ENCODE data around the gene SLC35F3. TPM values are rescaled to one million over a fixed set of nuclear protein-coding genes. Genes with fewer than 3 reads are reported as not detected.

Gene SLC35F3
- total and polyA plus RNA-seq, 3 experiments from 2014 or later, result 0.21 to 7.8 (median 6.9) TPM

DNA sequence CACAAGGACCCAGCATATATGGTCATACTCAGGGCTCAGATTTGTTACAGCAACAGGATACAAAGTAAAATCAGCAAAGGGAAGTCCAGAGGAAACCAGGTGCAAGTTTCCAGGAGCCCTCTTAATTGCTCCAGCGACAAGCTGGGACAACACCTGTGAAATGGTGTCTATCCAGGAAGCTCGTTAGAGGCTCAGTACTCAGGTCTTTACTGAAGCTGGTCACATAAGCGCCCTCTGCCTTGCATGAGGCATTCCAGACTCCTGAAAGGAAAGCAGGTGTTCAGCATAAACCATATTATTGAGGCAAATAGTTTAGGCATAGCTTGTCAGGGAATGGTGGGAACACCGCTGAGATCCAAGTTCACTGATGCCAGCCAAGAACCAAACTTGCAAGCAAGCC, 231.0 kb downstream of the SLC35F3 start:
- ChIA-PET POLR2A (no interaction called here), CTCF (no interaction called here)
- Histone ChIP-seq H3K27ac (ENCODE audit: low read depth, low read length) (no peak overlapping the region), H3K36me3 (ENCODE audit: insufficient read depth, low read length) (no peaks in the 10 kb centered on the region), H3K4me3 (ENCODE audit: low read length) (no peak overlapping the region), H3K27me3 (ENCODE audit: insufficient read depth, low read length, poor library complexity, severe bottlenecking) (no peaks in the 10 kb centered on the region), H3K9me3 (ENCODE audit: low read length) (no peaks in the 10 kb centered on the region), H3K4me1 (ENCODE audit: insufficient read depth, low read length) (no peaks in the 10 kb centered on the region)
- Mint-ChIP-seq H3K36me3 (no peaks in the 10 kb centered on the region), H3K4me1 (no peaks in the 10 kb centered on the region), H3K9me3 (no peaks in the 10 kb centered on the region), H3K27me3 (peaks cover 2 to 10% of the 10 kb centered on the region in 2 donors), H3K27ac (no peak overlapping the region), H3K4me3 (no peak overlapping the region)
- no peak for DNase-seq

GRCh38 chr1:234136073-234136472, 231.6 kb downstream of the SLC35F3 start:
- H3K27ac Mint-ChIP-seq, result peak overlapping the region in 1 of 8 donors; percentile 65
- peaks cover 2 to 10% of the 10 kb centered on the region in 2 donors for H3K27me3 Mint-ChIP-seq
- Histone ChIP-seq H3K27me3 (ENCODE audit: insufficient read depth, low read length, poor library complexity, severe bottlenecking) (no peaks in the 10 kb centered on the region), H3K36me3 (ENCODE audit: insufficient read depth, low read length) (no peaks in the 10 kb centered on the region), H3K9me3 (ENCODE audit: low read length) (no peaks in the 10 kb centered on the region), H3K4me1 (ENCODE audit: insufficient read depth, low read length) (no peaks in the 10 kb centered on the region), H3K4me3 (ENCODE audit: low read length) (no peak overlapping the region), H3K27ac (ENCODE audit: low read depth, low read length) (no peak overlapping the region)
- ChIA-PET CTCF (no interaction called here), POLR2A (no interaction called here)
- no peaks in the 10 kb centered on the region for H3K36me3 Mint-ChIP-seq
- DNase-seq, result no peak
- H3K4me1 Mint-ChIP-seq, result no peaks in the 10 kb centered on the region
- H3K4me3 Mint-ChIP-seq, result no peak overlapping the region
- H3K9me3 Mint-ChIP-seq, result no peaks in the 10 kb centered on the region

DNA sequence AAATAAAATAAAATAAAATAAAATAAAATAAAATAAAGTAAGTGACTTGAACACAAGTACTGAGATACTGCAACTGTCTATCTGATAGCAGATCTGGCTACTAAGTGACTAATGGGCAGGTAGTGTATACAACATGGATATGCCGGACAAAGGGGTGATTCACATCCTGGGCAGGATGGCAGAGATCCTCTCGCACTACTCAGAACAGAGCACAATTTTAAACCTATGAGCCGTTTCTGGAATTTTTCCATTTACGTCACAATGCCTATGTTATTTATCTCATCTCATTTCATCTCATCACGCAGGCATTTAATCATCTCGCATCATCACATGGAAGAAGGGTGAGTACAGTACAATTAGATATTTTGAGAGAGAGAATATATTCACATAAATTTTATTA, 235.5 kb downstream of the SLC35F3 start:
- DNase-seq, result no peak
- Mint-ChIP-seq H3K4me3 (no peak overlapping the region), H3K27me3 (peaks cover 3 to 16% of the 10 kb centered on the region in 2 donors), H3K9me3 (no peaks in the 10 kb centered on the region), H3K36me3 (no peaks in the 10 kb centered on the region), H3K4me1 (no peaks in the 10 kb centered on the region), H3K27ac (no peak overlapping the region)
- Histone ChIP-seq H3K4me1 (ENCODE audit: insufficient read depth, low read length) (no peaks in the 10 kb centered on the region), H3K9me3 (ENCODE audit: low read length) (no peaks in the 10 kb centered on the region), H3K36me3 (ENCODE audit: insufficient read depth, low read length) (no peaks in the 10 kb centered on the region), H3K27me3 (ENCODE audit: insufficient read depth, low read length, poor library complexity, severe bottlenecking) (no peaks in the 10 kb centered on the region), H3K27ac (ENCODE audit: low read depth, low read length) (no peak overlapping the region), H3K4me3 (ENCODE audit: low read length) (no peak overlapping the region)
- CTCF ChIA-PET, result no interaction called here
- POLR2A ChIA-PET, result no interaction called here

- Mint-ChIP-seq H3K27me3 (peaks cover 3 to 20% of the 10 kb centered on the region in 2 donors), H3K27ac (no peak overlapping the region), H3K4me3 (no peak overlapping the region), H3K4me1 (no peaks in the 10 kb centered on the region), H3K9me3 (no peaks in the 10 kb centered on the region), H3K36me3 (no peaks in the 10 kb centered on the region)
- H3K9me3 ChIP-seq (ENCODE audit: low read length), result no peaks in the 10 kb centered on the region
- no peaks in the 10 kb centered on the region for H3K4me1 ChIP-seq (ENCODE audit: insufficient read depth, low read length)
- no peak for DNase-seq
- H3K4me3 ChIP-seq (ENCODE audit: low read length), result no peak overlapping the region
- ChIA-PET POLR2A (no interaction called here), CTCF (no interaction called here)
- H3K27me3 ChIP-seq (ENCODE audit: insufficient read depth, low read length, poor library complexity, severe bottlenecking), result no peaks in the 10 kb centered on the region
- no peak overlapping the region for H3K27ac ChIP-seq (ENCODE audit: low read depth, low read length)
- H3K36me3 ChIP-seq (ENCODE audit: insufficient read depth, low read length), result no peaks in the 10 kb centered on the region
These were observed 235.9 kb downstream of the SLC35F3 start for GRCh38 chr1:234140388-234140787.

DNA sequence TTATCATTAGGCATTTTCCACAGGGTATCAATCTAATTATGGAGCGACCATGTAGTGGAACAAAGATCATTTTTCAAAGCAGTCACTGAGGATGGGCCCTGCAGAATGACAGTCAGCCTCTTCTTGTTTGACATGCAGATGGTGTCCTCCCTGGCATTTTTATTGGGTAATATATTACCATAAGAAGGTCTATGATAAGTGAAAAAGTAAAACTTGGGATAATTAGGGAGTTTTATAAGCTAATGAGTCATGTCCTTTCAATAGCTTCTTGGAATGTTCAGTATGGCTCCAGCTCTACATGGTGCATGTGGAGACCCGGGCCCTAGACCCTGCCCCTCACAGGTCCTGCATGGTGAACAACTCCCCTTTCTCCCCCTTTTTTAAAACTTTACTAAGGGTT, 236.5 kb downstream of the SLC35F3 start:
- ChIA-PET POLR2A (no interaction called here), CTCF (no interaction called here)
- H3K36me3 ChIP-seq (ENCODE audit: insufficient read depth, low read length), result no peaks in the 10 kb centered on the region
- DNase-seq, result no peak
- H3K27me3 ChIP-seq (ENCODE audit: insufficient read depth, low read length, poor library complexity, severe bottlenecking), result no peaks in the 10 kb centered on the region
- Mint-ChIP-seq H3K9me3 (no peaks in the 10 kb centered on the region), H3K4me1 (no peaks in the 10 kb centered on the region), H3K27ac (no peak overlapping the region), H3K4me3 (no peak overlapping the region), H3K36me3 (no peaks in the 10 kb centered on the region), H3K27me3 (peaks cover 3 to 24% of the 10 kb centered on the region in 2 donors)
- H3K4me3 ChIP-seq (ENCODE audit: low read length), result no peak overlapping the region
- H3K4me1 ChIP-seq (ENCODE audit: insufficient read depth, low read length), result no peaks in the 10 kb centered on the region
- H3K9me3 ChIP-seq (ENCODE audit: low read length), result no peaks in the 10 kb centered on the region
- no peak overlapping the region for H3K27ac ChIP-seq (ENCODE audit: low read depth, low read length)

DNA sequence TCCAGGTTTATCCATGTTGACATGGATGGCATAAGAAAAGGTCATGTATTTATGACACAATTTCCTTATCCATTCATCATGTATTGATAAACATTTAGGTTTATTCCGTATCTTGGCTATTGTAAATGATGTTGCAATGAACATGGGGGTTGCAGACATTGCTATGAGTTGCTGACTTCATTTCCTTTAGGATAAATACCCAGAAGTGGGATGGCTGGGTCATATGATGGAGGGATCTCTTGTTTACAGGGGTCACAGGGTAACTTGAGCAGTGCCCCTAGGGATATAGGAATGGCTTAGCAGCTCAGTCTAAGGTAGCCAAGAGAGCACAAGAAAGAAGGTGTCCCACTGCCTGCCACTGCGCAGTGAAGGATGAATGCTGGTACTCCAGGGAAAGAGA, 239.2 kb downstream of the SLC35F3 start:
- no peaks in the 10 kb centered on the region for H3K36me3 ChIP-seq (ENCODE audit: insufficient read depth, low read length)
- CTCF ChIA-PET, result no interaction called here
- H3K4me1 ChIP-seq (ENCODE audit: insufficient read depth, low read length), result no peaks in the 10 kb centered on the region
- no peaks in the 10 kb centered on the region for H3K27me3 ChIP-seq (ENCODE audit: insufficient read depth, low read length, poor library complexity, severe bottlenecking)
- no peak overlapping the region for H3K4me3 ChIP-seq (ENCODE audit: low read length)
- H3K9me3 ChIP-seq (ENCODE audit: low read length), result no peaks in the 10 kb centered on the region
- no peak for DNase-seq
- Mint-ChIP-seq H3K4me3 (no peak overlapping the region), H3K36me3 (peaks cover 0 to 3% (median 2%) of the 10 kb centered on the region in 3 donors), H3K9me3 (peaks cover 0 to 6% (median 3%) of the 10 kb centered on the region in 5 donors), H3K4me1 (peaks cover 0 to 4% (median 0%) of the 10 kb centered on the region in 3 donors), H3K27ac (peak overlapping the region in 1 of 8 donors; percentile 58), H3K27me3 (peaks cover 7 to 33% of the 10 kb centered on the region in 2 donors)
- POLR2A ChIA-PET, result no interaction called here
- H3K27ac ChIP-seq (ENCODE audit: low read depth, low read length), result no peak overlapping the region

DNA sequence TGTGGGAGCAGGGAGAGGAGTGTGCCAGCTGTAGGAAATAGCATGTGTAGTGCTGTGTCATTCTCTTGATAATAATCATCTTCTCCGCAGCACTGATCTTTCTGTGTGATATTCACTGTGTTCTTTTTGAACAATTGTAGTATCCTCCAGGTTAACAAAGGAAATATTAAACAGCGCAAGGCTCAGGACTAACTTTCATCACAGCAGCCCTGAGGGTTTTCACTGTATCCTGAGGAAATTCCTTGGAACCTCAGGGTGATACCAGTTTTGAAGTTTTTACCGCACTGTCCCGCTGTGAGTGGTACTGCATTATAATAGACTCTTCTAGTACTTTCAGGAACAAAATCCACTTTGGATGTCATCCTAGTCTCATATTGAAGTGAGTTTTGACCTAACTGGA, 240.4 kb downstream of the SLC35F3 start:
- no peaks in the 10 kb centered on the region for H3K9me3 ChIP-seq (ENCODE audit: low read length)
- peaks cover 9 to 42% of the 10 kb centered on the region in 2 donors for H3K27me3 Mint-ChIP-seq
- no peaks in the 10 kb centered on the region for H3K4me1 ChIP-seq (ENCODE audit: insufficient read depth, low read length)
- H3K36me3 Mint-ChIP-seq, result peaks cover 0 to 5% (median 2%) of the 10 kb centered on the region in 3 donors
- peaks cover 0 to 5% (median 0%) of the 10 kb centered on the region in 3 donors for H3K4me1 Mint-ChIP-seq
- H3K9me3 Mint-ChIP-seq, result peaks cover 0 to 8% (median 3%) of the 10 kb centered on the region in 5 donors
- H3K4me3 Mint-ChIP-seq, result no peak overlapping the region
- CTCF ChIA-PET, result no interaction called here
- no peak overlapping the region for H3K27ac ChIP-seq (ENCODE audit: low read depth, low read length)
- POLR2A ChIA-PET, result no interaction called here
- H3K27me3 ChIP-seq (ENCODE audit: insufficient read depth, low read length, poor library complexity, severe bottlenecking), result no peaks in the 10 kb centered on the region
- H3K27ac Mint-ChIP-seq, result no peak overlapping the region
- H3K36me3 ChIP-seq (ENCODE audit: insufficient read depth, low read length), result no peaks in the 10 kb centered on the region
- no peak for DNase-seq
- H3K4me3 ChIP-seq (ENCODE audit: low read length), result no peak overlapping the region

DNA sequence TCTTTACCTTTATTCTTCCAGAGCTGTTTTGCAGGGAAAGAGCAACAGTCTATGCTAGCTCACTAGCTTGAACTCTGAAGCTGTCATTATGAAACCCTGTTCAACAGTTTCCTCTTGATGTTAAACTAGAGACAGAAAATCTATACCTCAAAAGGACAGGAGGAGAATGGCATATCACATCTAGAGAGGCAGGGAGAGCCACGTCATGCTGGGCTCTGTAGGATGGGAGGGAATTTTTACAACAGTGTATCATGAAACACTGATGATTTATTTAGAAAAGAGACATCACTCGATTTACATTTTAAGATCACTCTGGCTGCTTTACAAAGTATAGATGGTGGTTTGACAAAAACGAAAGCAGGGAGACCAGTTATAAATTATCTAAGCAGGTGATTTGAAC, 243.9 kb downstream of the SLC35F3 start:
- no peak overlapping the region for H3K27ac Mint-ChIP-seq

DNA sequence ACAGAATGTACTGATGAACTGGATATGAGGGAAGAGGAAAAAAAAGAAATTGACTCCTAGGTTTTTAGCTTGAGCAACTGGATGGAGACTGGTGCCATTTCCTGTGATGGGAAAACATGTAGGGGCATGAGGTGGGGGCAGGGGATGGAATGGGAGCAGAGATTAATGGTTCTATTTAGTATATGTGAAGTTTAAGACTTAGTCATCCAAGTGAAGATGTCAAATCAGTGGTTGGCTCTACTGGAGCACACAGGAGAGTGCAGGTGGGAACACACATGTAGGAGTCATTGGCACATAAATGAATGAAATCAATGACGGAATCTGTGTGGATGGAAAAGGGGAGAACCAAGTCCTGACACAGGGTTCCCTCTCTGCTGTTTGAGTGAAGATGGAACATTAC, 244.3 kb downstream of the SLC35F3 start:
- H3K27ac Mint-ChIP-seq, result no peak overlapping the region
- peaks cover 7 to 60% of the 10 kb centered on the region in 2 donors for H3K27me3 Mint-ChIP-seq
- peaks cover 0 to 5% (median 4%) of the 10 kb centered on the region in 3 donors for H3K36me3 Mint-ChIP-seq
- Histone ChIP-seq H3K36me3 (ENCODE audit: insufficient read depth, low read length) (no peaks in the 10 kb centered on the region), H3K4me3 (ENCODE audit: low read length) (no peak overlapping the region), H3K9me3 (ENCODE audit: low read length) (no peaks in the 10 kb centered on the region), H3K27me3 (ENCODE audit: insufficient read depth, low read length, poor library complexity, severe bottlenecking) (no peaks in the 10 kb centered on the region), H3K27ac (ENCODE audit: low read depth, low read length) (no peak overlapping the region), H3K4me1 (ENCODE audit: insufficient read depth, low read length) (no peaks in the 10 kb centered on the region)
- peaks cover 0 to 5% (median 0%) of the 10 kb centered on the region in 3 donors for H3K4me1 Mint-ChIP-seq
- DNase-seq, result no peak
- CTCF ChIA-PET, result no interaction called here
- POLR2A ChIA-PET, result no interaction called here
- no peak overlapping the region for H3K4me3 Mint-ChIP-seq
- H3K9me3 Mint-ChIP-seq, result peaks cover 0 to 8% (median 3%) of the 10 kb centered on the region in 5 donors

More for the DNA sequence above, 243.9 kb downstream of the SLC35F3 start:
- Mint-ChIP-seq H3K9me3 (peaks cover 0 to 8% (median 3%) of the 10 kb centered on the region in 5 donors), H3K36me3 (peaks cover 0 to 5% (median 4%) of the 10 kb centered on the region in 3 donors), H3K27me3 (peaks cover 7 to 60% of the 10 kb centered on the region in 2 donors), H3K4me1 (peaks cover 0 to 5% (median 0%) of the 10 kb centered on the region in 3 donors), H3K4me3 (no peak overlapping the region)
- DNase-seq, result no peak
- ChIA-PET POLR2A (no interaction called here), CTCF (no interaction called here)
- Histone ChIP-seq H3K4me1 (ENCODE audit: insufficient read depth, low read length) (no peaks in the 10 kb centered on the region), H3K36me3 (ENCODE audit: insufficient read depth, low read length) (no peaks in the 10 kb centered on the region), H3K27me3 (ENCODE audit: insufficient read depth, low read length, poor library complexity, severe bottlenecking) (no peaks in the 10 kb centered on the region), H3K27ac (ENCODE audit: low read depth, low read length) (no peak overlapping the region), H3K9me3 (ENCODE audit: low read length) (no peaks in the 10 kb centered on the region), H3K4me3 (ENCODE audit: low read length) (no peak overlapping the region)
